HFFc6 (cell line): ENCODE results near the gene PLLP. TPM values are rescaled to one million over a fixed set of nuclear protein-coding genes. Genes with fewer than 3 reads are reported as not detected.

ENCODE experiments used
- DNase-seq: peaks from one replicate; pipeline ENCODE4 v3.0.0-alpha.2; 2018
- H3K27ac Mint-ChIP-seq: 2 replicates; pipeline ENCODE4 v1.8.0; 2020; ENCODE audit warnings: mild to moderate bottlenecking, mixed read lengths
- H3K27me3 Mint-ChIP-seq: 2 replicates; pipeline ENCODE4 v1.8.0; 2021; ENCODE audit warnings: mild to moderate bottlenecking, moderate library complexity, mixed read lengths; ENCODE audit not compliant: insufficient read depth
- H3K36me3 Mint-ChIP-seq: 2 replicates; pipeline ENCODE4 v1.8.0; 2021; ENCODE audit warnings: low read depth, mixed read lengths
- H3K4me1 Mint-ChIP-seq: 2 replicates; pipeline ENCODE4 v1.8.0; 2020; ENCODE audit warnings: low read depth, mixed read lengths
- H3K4me3 Mint-ChIP-seq: 2 replicates; pipeline ENCODE4 v1.8.0; 2020; ENCODE audit warnings: mild to moderate bottlenecking, moderate library complexity, mixed read lengths
- H3K9me3 Mint-ChIP-seq: 2 replicates; pipeline ENCODE4 v1.8.0; 2020; ENCODE audit warnings: mild to moderate bottlenecking, mixed read lengths
- CTCF ChIP-seq: fragments of 200-600 bp; sonication (generic); IDR thresholded peaks from 2 replicates; pipeline ENCODE4 v1.5.0; 2021; ENCODE audit warnings: antibody characterized with exemption, mild to moderate bottlenecking
- total RNA-seq, 6 experiments: library from RNA; stranded (reverse); fragmentation: NEBNext Ultra II Directional; extraction: Animal tissue kit (Norgen Biotek cat#: 25700); gene quantifications; 2 replicates in 1 of 6; 3 replicates in 5 of 6; pipeline ENCODE4 v1.2.3, GENCODE V29; 2021

The PLLP gene
- total RNA-seq, 6 experiments from 2014 or later = not detected

DNA sequence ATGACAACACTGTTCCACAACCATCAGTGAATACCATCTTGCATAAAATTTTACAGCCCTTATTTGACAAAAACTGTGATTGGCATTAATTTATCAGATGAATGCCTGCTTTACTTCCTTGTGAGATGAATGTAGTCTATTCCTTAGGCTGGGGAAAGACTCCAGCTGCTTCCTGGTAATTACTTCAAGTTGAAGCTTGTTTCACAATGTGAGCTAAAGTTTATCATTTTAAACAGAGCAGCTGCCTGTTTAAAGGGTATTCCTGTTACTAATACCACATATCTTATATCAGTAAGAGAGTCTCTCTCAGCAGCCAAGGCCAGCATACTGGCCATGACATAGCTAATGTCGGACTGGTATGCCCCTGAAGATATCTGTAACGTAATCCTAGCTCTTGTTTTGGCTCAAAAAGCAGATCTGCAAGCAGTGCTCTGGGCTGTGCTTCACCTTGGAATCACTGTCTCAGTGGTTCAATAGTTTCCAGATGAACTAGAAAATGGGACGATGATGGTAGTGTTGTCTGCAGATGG is 52.6 kb downstream of the PLLP start:
- no peak for TF ChIP-seq CTCF
- Mint-ChIP-seq H3K36me3 (peaks cover 35% of the 10 kb centered on the region), H3K27me3 (no peaks in the 10 kb centered on the region; the same call in 1 of the 2 replicates), H3K4me3 (no peak overlapping the region), H3K4me1 (peaks cover 18% of the 10 kb centered on the region), H3K9me3 (no peaks in the 10 kb centered on the region), H3K27ac (no peak overlapping the region)
- no peak for DNase-seq

DNA sequence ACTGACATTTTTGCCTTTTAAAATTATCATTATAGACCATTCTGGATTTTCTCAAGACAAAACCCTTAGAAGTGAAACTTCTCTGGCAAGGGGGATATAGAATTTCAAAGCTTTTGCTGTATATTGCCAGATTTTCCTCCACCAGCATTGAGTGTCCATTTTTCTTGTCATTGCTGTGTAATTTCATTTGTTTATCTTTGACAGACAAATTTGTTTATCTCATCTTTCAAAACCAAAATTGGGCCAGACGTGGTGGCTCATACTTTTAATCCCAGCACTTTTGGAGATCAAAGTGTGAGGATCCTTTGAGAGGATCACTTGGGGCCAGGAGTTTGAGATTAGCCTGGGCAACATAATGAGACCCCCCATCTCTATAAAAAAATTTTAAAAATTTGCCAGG is 55.4 kb downstream of the PLLP start:
- Mint-ChIP-seq H3K36me3 (peaks cover 34% of the 10 kb centered on the region), H3K4me3 (no peak overlapping the region), H3K27me3 (no peaks in the 10 kb centered on the region; the same call in 1 of the 2 replicates), H3K4me1 (peaks cover 11% of the 10 kb centered on the region), H3K27ac (no peak overlapping the region), H3K9me3 (no peaks in the 10 kb centered on the region)
- no peak for DNase-seq
- no peak for TF ChIP-seq CTCF

DNA sequence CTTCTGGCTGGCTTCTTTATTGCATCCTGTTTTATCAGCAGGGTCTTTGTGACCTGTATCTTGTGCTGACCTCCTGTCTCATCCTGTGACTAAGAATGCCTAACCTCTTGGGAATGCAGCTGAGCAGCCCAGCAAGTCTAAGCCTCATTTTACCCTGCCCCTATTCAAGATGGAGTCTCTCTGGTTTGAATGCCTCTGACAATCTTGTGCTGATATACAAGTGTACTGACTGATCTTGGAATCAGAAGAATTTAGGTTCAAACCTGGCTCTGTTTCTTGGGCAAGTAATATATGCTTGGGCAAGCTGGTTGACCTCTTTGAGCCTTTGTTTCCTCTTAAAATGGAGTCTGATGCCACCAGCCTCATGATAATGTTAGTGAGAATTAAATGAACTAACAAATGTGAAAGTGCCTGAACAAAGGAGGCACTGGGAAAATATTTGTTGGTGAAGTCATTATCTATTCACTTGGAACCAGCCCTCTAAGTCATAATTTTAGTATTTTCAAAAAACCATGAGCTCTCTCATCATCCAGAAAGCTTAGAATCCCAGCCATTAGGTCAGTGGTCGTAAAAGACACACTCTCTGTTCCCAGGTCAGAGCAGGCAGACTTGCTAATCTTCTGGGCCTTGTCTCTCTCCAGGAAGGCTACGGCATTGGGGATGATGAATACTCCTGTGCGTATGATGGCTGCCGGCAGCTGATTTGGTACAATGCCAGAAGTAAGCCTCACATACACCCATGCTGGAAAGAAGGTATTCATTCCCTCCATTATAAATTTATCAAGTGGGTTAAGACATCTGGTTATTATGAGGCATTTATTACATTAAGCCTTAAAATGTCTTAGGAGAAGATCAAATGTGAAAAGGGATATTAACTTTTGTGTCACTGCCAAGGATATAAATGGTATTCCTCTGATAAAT is 57.5 kb downstream of the PLLP start:
- no peak for TF ChIP-seq CTCF
- H3K9me3 Mint-ChIP-seq = no peaks in the 10 kb centered on the region
- H3K4me1 Mint-ChIP-seq = peaks cover 11% of the 10 kb centered on the region
- H3K36me3 Mint-ChIP-seq = peaks cover 42% of the 10 kb centered on the region
- peak overlapping the region; percentile 36 for H3K27ac Mint-ChIP-seq
- no peak for DNase-seq
- H3K27me3 Mint-ChIP-seq = no peaks in the 10 kb centered on the region
- H3K4me3 Mint-ChIP-seq = no peak overlapping the region

DNA sequence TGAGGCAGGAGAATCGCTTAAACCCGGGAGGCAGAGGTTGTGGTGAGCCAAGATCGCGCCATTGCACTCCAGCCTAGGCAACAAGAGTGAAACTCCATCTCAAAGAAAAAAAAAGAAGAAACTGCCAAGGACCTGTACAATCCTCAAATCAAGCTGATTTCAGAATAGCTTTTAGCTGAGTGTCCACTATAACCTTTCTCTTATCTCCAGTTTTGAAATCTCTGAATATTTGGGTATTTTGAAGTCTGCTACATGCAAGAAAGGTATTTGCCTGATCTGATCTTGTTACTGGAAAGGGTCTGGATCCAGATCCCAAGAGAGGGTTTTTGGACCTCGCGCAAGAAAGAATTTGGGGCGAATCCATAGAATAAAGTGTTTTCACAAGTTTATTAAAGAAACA is 58.5 kb downstream of the PLLP start:
- no peak for DNase-seq
- no peak for TF ChIP-seq CTCF
- no peak overlapping the region for H3K4me3 Mint-ChIP-seq
- H3K27ac Mint-ChIP-seq = no peak overlapping the region
- H3K4me1 Mint-ChIP-seq = peaks cover 11% of the 10 kb centered on the region
- no peaks in the 10 kb centered on the region for H3K27me3 Mint-ChIP-seq
- no peaks in the 10 kb centered on the region for H3K9me3 Mint-ChIP-seq
- peaks cover 49% of the 10 kb centered on the region for H3K36me3 Mint-ChIP-seq

DNA sequence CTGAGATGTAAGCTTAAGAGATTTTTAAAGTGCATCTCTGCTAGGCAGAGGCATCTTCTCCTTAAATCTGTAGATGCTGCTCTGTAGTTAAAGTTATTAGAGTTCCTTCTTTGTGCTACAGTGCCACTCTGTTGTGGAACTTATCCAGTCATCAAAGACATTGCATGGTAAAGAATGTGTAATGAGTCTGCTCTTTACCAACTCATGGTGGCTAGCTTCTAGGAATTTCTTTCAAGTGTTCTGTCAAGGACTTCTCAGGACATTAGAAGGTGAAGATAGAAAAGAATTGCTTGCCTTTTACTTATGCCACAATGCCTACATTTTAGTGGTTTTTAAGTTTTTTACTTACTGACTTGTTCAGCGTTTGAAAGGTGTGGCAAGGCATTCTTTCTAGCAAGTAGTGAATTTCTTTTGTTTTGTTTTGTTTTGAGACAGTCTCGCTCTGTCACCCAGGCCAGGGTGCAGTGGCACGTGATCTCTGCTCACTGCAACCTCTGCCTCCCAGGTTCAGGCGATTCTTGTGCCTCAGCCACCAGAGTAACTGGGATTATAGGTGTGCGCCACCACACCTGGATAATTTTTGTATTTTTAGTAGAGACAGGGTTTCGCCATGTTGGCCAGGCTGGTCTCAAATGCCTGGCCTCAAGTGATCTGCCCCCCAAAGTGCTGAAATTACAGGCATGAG is 59.7 kb downstream of the PLLP start:
- peaks cover 55% of the 10 kb centered on the region for H3K36me3 Mint-ChIP-seq
- H3K9me3 Mint-ChIP-seq = no peaks in the 10 kb centered on the region
- no peak overlapping the region for H3K4me3 Mint-ChIP-seq
- DNase-seq = no peak
- no peak overlapping the region for H3K27ac Mint-ChIP-seq
- peaks cover 11% of the 10 kb centered on the region for H3K4me1 Mint-ChIP-seq
- TF ChIP-seq CTCF = no peak
- no peaks in the 10 kb centered on the region for H3K27me3 Mint-ChIP-seq
